Measurements from ENCODE around the gene TP53TG5. TPM values are rescaled to one million over a fixed set of nuclear protein-coding genes. Genes with fewer than 3 reads are reported as not detected.

TP53TG5 gene
- total RNA-seq, 2 donors from 2014 or later = 2.0 to 2.4 TPM

DNA sequence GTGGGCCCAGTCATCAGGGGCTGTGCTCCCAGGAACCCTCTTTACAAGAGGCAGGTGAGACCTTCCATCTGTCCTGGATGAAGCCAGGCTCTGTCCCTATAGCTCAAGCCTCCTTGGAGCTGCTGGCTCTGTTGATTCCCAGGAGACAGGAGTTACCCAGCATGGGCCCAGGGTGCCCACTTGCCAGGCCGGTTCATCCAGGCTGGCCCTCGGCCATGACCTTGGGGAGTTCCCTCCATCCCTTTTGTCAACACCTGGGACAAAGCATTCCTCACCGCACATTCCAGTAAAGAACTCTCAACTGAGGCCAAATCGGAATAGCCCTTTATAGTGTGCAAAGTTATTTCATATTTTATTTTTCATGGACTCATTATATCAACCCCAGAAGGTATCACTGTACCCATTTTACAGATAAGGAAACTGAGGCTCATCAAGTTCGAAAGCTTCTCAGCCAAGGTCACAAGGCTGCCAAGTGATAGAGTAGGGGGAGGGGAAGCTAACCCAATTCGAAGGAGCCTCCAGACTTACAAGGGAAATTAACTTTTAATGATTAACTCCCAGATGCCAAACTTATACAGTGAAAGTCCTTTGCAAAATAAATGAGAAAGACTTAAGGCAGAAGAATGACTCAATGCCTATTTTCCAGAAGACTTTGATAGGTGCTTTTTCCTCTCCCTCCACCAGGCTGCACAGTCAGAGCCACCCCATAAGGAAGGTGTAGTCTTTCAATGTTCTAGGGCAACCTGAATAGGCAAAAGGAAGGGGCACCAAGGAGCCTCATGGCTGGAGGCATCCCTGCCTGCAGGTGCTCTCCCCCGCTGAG lies 48.4 kb downstream of the TP53TG5 start:
- no peak for DNase-seq
- Mint-ChIP-seq H3K27me3 (ENCODE audit: insufficient read depth) (no peaks in the 10 kb centered on the region), H3K36me3 (ENCODE audit: low read depth) (peaks cover 55% of the 10 kb centered on the region), H3K4me3 (no peak overlapping the region), H3K4me1 (peaks cover 3% of the 10 kb centered on the region), H3K9me3 (no peaks in the 10 kb centered on the region), H3K27ac (no peak overlapping the region)
- no peaks in the 10 kb centered on the region for H3K4me1 ChIP-seq (ENCODE audit: control insufficient read depth, insufficient read depth, low read length)
- H3K36me3 ChIP-seq (ENCODE audit: control insufficient read depth, insufficient read depth, low read length) = peaks cover 78% of the 10 kb centered on the region
- H3K27me3 ChIP-seq (ENCODE audit: control insufficient read depth, insufficient read depth, low read length, poor library complexity, severe bottlenecking) = no peaks in the 10 kb centered on the region
- no peak overlapping the region for H3K9ac ChIP-seq (ENCODE audit: extremely low read depth, low read length, poor library complexity, severe bottlenecking)
- TF ChIP-seq, protein P1, sequence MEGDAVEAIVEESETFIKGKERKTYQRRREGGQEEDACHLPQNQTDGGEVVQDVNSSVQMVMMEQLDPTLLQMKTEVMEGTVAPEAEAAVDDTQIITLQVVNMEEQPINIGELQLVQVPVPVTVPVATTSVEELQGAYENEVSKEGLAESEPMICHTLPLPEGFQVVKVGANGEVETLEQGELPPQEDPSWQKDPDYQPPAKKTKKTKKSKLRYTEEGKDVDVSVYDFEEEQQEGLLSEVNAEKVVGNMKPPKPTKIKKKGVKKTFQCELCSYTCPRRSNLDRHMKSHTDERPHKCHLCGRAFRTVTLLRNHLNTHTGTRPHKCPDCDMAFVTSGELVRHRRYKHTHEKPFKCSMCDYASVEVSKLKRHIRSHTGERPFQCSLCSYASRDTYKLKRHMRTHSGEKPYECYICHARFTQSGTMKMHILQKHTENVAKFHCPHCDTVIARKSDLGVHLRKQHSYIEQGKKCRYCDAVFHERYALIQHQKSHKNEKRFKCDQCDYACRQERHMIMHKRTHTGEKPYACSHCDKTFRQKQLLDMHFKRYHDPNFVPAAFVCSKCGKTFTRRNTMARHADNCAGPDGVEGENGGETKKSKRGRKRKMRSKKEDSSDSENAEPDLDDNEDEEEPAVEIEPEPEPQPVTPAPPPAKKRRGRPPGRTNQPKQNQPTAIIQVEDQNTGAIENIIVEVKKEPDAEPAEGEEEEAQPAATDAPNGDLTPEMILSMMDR (conservative IDR thresholded peaks at IDR 0.05) = peak; percentile 41
- H3K4me3 ChIP-seq (ENCODE audit: low read length) = no peak overlapping the region
- WGBS, 2 experiments (ENCODE audit: insufficient coverage in 1 of 2, insufficient read length in 1 of 2) = 82 to 93% methylated on average over 1 to 7 of the region's 7 CpGs
- H3K27ac ChIP-seq (ENCODE audit: low read depth, low read length) = no peak overlapping the region
- no peaks in the 10 kb centered on the region for H3K9me3 ChIP-seq (ENCODE audit: control insufficient read depth, low read length)

DNA sequence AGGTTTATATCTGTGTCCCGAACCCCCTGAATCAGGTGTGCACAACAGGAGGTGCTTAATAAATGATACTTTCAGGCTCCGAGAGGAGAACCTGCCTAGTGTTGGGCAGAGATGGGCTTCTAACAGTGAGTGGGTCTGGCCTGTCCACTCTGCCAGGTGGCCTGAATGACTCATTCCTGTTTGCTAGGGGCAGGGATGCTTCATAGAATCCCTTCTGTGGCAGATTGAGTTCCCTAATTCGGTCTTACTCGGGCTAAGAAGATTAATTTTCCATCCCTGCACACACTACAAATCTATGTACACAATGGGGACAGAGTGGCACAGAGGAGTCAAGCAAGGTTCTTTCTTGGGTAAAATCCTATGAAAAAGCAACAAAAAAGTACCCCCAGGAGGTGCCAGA lies 49.7 kb downstream of the TP53TG5 start:
- TF ChIP-seq, protein P1 (conservative IDR thresholded peaks at IDR 0.05) = no peak
- H3K4me3 Mint-ChIP-seq = no peak overlapping the region
- Histone ChIP-seq H3K4me3 (ENCODE audit: low read length) (no peak overlapping the region), H3K4me1 (ENCODE audit: control insufficient read depth, insufficient read depth, low read length) (no peaks in the 10 kb centered on the region), H3K9ac (ENCODE audit: extremely low read depth, low read length, poor library complexity, severe bottlenecking) (no peak overlapping the region), H3K36me3 (ENCODE audit: control insufficient read depth, insufficient read depth, low read length) (peaks cover 73% of the 10 kb centered on the region), H3K27ac (ENCODE audit: low read depth, low read length) (no peak overlapping the region), H3K9me3 (ENCODE audit: control insufficient read depth, low read length) (no peaks in the 10 kb centered on the region), H3K27me3 (ENCODE audit: control insufficient read depth, insufficient read depth, low read length, poor library complexity, severe bottlenecking) (no peaks in the 10 kb centered on the region)
- no peaks in the 10 kb centered on the region for H3K27me3 Mint-ChIP-seq (ENCODE audit: insufficient read depth)
- H3K36me3 Mint-ChIP-seq (ENCODE audit: low read depth) = peaks cover 52% of the 10 kb centered on the region
- H3K27ac Mint-ChIP-seq = no peak overlapping the region
- no peaks in the 10 kb centered on the region for H3K9me3 Mint-ChIP-seq
- DNase-seq = no peak
- 87 to 93% methylated on average over 4 of the region's 4 CpGs for WGBS, 2 experiments (ENCODE audit: insufficient coverage in 1 of 2, insufficient read length in 1 of 2)
- peaks cover 3% of the 10 kb centered on the region for H3K4me1 Mint-ChIP-seq

DNA sequence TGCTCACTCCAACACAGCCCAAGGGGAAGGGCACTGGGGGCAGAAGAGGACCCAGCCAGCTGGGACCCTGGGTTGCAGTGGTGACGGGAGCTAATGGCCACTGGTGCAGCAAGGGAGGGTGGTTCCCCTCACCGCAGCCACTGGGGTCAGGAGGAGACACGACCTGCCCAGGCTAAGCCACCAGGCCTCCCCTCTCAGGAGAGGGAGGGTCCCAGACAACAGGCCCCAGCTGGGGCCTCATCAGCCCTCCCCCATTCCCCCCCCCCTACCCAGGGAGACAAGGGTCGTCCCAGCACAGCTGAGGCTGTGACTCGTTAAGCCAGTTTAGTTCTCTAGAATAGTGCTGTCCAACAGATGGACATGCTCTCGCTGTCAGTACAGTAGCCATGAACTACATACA lies 52.8 kb downstream of the TP53TG5 start:
- Mint-ChIP-seq H3K27ac (no peak overlapping the region), H3K36me3 (ENCODE audit: low read depth) (peaks cover 34% of the 10 kb centered on the region), H3K4me3 (no peak overlapping the region), H3K27me3 (ENCODE audit: insufficient read depth) (no peaks in the 10 kb centered on the region), H3K9me3 (no peaks in the 10 kb centered on the region), H3K4me1 (peaks cover 9% of the 10 kb centered on the region)
- H3K27me3 ChIP-seq (ENCODE audit: control insufficient read depth, insufficient read depth, low read length, poor library complexity, severe bottlenecking) = no peaks in the 10 kb centered on the region
- H3K4me3 ChIP-seq (ENCODE audit: low read length) = no peak overlapping the region
- 81 to 93% methylated on average over 2 to 6 of the region's 6 CpGs for WGBS, 2 experiments (ENCODE audit: insufficient coverage in 1 of 2, insufficient read length in 1 of 2)
- no peaks in the 10 kb centered on the region for H3K9me3 ChIP-seq (ENCODE audit: control insufficient read depth, low read length)
- H3K4me1 ChIP-seq (ENCODE audit: control insufficient read depth, insufficient read depth, low read length) = no peaks in the 10 kb centered on the region
- TF ChIP-seq, protein P1 (conservative IDR thresholded peaks at IDR 0.05) = no peak
- DNase-seq = no peak
- no peak overlapping the region for H3K9ac ChIP-seq (ENCODE audit: extremely low read depth, low read length, poor library complexity, severe bottlenecking)
- H3K27ac ChIP-seq (ENCODE audit: low read depth, low read length) = peak overlapping the region; percentile 32
- peaks cover 48% of the 10 kb centered on the region for H3K36me3 ChIP-seq (ENCODE audit: control insufficient read depth, insufficient read depth, low read length)
